ENCODE measurements around the gene PRSS38.

DNA sequence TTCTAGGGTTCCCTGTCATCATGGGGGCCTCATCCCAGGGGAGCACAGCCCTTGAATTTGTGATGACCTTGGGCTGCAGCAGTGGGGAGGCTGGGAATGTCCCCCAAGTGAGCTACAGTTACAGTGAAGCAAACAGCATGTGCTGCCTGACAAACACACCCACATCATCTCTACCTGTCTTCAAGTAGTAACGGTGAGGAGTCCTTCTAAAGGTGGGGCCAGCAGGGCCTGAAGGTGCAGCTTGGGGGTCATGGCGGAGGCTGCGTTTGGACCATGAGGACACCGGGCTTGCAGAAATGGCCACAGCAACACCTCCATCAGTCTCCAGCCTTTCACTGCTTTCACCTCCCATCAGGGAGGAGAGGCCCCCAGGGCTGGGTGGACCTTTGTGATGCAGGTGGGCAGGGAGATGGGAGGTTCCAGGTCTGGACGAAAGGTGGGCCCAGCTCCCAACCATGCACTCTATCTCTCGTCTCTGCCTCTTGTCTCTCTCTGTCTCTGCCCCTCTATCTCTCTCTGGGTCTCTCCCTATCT, 76.5 kb downstream of the PRSS38 start:
- TF ChIP-seq CTCF (IDR thresholded peaks at IDR 0.05): no peak
- no peak for TF ChIP-seq POLR2AphosphoS5 (IDR thresholded peaks at IDR 0.05; ENCODE audit: low read depth, low read length)
- no peak for TF ChIP-seq TCF7L2 (IDR thresholded peaks at IDR 0.05; ENCODE audit: low read depth, low read length)
